Right hindlimb (tissue), 1 donor: ENCODE results near the gene ADGRL1.
"Not testable (repeated sequence)": the region's sequence is repeated elsewhere in the genome, so short reads cannot be mapped to it uniquely, and the experiment has no call there.

Source experiments
- DNase-seq: peaks from one replicate; pipeline ENCODE4 v3.0.0-alpha.2; 2018

Gene ADGRL1

DNA sequence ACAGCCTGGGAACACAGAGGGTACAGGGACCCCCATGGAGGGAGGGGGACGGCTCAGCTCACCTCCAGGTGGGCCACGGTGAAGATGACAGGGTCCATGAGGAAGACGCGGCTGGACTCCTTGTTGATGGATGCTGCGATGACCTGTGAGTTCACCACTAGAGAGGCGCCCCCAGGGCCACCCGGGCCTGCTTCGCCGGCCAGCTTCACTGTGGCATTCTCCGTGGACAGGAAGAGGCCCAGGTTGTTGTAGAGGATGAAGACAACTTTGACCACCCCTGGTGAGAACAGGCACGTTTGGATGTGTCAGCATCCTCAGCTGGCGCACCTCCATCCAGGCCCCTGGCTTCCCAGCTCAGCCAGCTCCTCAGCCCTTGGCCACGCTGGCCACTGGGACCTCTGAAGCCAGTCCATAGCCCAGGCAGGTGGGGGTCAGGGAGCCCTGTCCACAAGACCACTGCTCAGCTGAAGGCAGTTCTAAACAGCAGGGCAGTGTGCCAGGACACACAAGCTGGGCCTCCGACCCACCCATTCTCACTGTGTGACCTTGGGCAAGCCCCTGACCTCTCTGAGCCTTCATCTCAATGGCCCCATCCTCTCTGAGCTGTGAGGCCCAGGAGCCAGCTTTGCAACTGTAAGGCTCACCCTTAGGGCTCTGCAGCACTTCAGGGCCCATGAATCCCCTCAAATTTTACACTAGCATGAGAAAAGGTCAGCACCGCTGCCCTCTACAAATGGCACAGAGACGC is 47.5 kb downstream of the ADGRL1 start:
- DNase-seq: no peak

DNA sequence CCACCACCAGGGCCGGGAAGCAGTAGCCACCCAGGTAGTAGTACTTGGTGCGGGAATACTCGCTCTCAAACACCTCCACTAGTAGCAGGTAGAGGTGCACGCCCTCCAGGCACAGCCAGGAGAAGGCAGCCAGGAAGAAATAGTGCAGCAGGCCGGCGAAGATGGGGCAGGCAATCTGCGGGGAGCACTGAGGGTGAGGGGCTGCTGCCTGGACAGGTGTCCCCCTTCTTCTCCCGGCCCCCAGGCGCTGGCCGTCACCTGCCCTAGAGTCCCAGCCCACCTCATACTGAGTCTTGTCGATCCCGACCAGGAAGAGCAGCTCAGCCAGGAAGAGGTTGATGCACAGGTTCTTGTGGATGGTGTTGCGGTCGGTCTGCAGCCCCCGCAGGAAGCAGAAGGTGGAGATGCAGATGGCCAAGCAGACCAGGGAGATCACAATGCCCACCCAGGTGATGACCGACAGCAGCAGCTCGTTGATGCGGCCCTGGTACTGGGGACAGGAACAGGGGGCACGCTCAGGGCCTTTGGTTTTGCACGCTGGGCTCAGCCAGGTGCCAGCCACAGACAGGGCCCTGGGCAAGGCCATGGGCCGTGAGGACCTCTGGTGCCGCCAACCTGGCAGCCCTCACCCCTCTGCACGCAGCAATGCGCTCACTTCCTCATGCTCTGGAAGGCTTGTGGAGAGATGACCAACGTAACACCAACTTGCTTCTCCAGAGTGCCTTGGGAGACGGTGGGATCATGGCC is 48.8 kb downstream of the ADGRL1 start:
- no peak for DNase-seq

DNA sequence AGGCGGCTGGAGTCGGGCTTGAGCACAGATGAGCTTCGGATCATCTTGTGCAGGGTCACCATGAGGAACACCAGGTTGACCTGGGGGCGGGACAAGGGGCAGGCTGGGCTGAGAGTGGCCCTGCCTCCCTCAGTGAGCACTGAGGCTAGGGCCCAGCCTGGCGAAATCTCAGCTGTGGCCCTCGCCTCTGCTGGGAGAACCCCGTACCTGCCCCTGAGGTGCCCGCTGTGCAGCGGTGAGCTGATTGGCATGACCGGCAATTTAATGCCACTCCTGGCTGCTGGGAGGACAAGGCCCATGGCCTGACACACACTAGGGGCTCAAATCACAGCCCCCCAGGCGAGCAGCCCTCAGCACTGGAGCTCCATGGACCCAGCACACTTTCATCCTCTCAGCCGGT is 49.8 kb downstream of the ADGRL1 start:
- no peak for DNase-seq

DNA sequence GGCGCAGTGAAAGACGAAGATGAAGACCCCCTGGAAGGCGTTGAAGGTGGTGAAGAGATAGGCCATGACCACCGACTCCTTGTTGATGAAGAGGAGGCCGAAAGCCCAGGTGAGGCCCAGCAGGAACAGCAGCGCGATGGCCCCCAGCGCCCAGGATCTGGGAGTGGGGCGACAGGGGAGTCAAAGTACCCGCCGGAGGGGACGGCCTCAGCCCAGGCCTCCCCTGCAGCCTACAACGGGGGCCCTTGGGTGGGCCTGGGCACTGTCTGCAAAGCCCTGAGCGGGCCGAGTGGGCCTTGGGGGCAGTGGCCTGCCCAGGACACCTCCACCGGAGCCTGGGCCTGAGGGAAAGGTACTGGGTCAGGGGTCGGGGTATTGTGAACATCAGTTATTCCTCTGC is 50.6 kb downstream of the ADGRL1 start:
- DNase-seq: no peak

DNA sequence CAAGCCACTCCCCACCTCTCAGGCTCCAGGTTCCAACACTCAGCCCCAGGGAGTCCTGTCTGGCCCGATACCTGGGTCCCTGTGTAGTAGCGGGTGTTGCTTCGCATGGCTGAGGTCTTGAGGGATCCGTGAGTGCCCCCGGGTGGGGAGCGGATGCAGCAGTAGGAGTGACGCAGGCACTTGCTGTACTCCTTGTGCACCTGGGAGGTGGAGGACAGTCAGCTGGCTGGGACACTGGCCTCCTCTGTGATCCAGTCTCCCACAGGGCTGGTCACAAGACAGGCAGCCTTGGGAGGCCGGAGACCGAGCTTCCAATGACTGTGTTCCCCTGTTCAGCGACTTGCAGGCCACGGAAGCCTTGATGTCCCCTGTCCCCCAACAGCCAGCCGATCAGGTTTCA is 53.3 kb downstream of the ADGRL1 start:
- no peak for DNase-seq

DNA sequence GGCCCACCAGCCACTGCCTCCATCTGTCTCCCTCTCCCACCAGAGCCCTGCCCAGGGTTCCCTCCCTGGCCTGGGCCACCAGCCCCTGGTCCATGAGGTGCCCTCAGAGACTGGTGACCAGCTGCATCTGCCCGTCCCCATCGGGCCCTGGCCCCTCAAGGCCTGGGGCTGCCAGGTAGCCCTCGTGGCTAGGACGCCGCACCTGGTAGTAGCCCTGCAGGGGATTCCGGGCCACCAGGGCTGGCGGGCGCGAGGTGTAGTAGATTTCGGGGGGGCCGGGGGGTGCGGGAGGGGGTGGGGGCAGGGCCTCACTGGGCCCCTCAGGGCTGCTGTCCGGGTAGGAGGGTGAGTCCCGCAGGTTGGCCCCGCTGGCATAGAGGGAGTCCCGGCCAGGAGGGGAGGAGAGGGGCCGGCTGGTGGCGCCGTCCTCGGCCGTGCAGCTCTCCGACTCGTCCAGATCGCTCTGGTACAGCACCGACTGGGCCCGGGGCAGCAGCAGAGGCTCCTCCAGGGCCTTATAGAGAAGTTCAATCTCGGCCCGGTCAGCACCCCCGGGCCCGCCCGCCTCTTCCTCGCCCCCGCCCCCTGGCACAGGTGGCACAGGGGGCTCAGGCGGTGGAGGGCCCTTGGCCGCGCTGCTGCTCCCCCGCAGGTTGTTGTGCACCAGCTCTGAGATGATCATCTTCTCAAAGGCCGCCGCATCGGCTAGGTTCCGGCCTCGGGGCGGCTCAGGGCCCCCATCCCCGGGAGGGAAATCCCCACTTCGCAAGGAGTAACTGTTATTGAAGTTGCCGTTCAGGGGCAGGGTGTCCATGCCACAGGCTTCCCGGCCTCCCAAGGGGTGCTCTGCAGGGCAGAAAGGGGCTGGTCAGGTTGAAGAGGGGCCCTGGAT is 55.0 kb downstream of the ADGRL1 start:
- no peak for DNase-seq

DNA sequence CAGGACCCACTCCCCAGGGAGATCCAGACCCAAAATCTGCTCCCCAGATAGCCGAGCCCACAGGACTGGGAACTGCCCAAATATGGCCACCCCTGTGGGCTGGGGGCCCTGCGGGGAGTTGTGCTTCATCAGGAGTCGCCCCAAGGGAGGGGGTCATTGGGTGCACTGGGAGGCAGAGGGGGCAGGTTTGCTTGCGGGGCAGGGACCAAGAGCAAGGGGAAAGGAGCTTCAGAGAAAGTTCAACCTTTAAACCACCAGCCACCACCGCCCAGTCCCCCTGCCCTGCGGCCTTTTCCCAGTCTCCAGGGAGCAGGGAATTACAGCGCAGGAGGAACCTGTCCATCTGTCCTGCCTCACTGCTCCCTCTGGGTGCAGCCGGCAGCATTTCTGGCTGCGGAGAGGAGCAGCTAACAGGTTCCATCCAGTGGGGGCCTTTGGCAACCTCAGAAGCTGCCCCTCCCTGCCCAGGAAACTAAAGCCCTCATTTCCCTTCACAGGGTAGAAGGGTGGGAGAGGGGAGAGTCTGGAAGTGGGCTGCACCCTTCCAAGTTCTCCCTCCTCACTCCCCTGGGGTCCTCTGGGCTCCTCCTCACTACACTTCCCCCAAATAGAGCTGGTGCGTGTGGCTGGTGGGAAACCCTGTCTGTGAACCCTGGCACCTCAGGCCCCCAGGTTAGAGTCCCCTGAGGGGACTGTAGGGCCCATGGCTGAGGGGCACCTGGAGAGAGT is 55.8 kb downstream of the ADGRL1 start:
- no peak for DNase-seq

DNA sequence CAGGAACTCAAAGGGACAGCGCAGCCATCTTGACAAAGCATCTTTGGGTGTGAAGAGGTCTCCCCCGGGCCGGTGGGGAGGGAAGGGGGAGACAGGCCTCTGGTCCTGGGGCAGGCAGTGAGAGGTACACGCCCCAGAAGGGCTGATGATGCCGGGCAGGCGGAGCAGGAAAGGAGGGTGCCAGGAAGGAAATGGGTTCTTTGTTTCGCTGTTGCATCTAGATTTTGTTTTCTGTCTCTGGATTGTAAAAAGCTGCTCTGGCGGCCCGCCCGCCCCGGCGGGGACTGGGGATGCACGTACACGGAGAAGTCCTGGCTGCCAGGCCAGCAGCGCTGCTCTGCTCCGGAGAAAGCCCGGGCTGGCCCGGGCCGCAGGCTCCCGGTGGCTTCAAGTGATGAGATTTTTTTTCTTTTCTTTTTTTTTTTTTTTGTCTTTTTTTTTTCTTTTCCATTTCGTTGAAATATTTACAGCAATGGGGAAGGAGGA is 56.4 kb downstream of the ADGRL1 start:
- peak; percentile 87 for DNase-seq

DNA sequence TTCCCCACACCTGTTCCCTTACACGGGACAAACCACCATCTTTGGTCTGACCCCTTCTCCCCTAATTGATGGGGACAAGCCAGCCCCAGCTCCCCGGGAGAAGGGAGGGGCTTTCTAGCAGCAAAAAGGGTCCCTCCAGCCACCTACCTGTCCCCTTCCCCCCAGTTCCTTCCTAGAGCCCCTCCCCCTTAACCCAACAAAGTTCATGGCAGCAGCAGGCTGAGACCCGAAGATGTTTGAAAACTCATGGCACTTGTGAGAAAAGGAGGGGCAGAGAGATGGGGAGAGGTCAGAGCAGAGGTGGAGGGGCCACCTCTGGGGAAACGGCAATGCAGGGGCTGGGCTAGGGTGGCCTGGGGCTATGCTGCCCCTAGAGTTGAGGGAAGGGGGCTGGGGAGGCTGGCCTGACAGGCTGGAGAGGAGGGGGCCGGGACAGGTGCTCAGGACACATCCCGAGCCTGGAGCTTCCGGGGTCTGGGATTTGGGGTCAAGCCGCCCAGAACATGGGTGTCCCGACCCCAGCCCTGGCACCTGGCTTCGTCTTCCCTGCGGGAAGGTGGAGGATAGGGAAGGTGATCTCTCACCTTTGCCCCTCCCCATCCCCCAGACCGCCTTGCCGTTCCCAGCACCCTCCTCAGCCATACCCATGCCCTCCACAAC is 57.1 kb downstream of the ADGRL1 start:
- DNase-seq: no peak

DNA sequence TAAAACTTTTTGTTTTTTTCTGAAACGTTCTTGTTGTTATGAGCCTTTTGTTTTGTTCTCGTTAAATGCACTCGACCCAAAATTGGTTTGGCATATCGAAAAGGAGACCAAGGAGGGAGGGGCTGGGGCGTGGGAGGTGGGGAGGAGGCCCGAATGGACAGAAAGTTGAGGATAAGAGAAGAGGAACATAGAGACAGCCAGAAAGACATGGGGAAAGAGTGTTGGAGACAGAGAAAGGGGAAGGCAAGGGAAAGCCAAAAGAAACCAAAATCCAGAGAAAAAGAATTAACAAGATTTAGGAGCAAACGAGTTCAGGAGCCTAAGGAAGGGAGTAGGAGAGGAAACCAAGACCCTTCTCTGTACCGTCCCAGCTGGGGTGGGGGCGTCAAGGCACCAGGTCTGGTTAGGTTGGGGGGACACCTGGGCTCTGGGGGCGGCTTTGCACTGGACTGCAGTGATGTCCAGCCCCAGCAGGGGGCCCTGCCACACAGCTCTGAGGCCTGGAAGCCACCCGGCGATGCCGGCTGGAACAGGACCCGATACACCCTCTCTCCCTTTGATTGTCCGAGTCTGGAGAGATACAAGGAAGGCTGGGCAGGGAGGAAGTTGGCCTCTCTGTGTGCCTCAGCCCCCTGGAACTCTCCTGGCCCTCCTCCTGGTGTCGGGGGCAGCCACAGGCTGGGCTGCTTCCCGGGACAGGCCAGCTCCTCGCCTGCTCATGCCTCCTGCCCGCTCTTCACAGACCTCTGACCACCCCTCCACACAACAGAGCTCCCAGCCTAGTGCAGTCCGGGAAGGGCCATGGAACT is 58.0 kb downstream of the ADGRL1 start:
- DNase-seq: peak; percentile 85

DNA sequence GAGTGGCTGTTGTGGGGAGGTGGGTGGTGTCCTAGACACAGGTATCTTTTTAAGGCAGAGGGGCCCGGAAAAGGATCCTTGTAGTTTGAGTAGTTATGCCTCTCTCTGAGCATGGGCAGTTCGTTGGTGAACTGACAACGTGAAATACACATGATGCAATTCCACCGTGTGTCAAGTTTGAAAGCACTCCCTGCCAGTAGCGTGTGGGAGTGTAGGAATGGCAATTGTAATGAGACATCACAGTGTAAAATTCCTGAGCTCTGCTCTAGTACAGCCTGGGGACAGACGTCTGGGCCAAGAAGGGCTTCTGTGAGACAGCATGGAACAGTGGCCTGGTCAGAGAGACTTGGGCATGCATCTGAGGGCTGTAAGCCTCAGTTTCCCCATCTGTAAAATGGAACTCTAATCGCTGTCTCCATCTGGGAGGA is 59.2 kb downstream of the ADGRL1 start:
- DNase-seq: no peak

DNA sequence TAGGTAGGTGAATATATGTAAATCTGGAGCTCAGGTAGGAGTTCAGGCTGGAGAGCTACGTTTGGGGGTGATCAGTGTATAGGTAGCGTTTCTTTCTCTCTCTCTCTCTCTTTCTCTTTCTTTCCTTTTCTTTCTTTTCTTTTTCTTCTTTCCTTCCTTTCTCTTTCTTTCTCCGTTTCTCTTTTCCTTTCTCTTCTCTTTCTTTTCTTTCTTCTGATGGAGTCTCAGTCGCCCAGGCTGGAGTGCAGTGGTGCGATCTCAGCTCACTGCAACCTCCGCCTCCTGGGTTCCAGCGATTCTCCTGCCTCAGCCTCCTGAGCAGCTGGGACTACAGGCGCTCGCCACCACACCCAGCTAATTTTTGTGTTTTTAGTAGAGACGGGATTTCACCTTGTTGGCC is 59.8 kb downstream of the ADGRL1 start:
- DNase-seq: not testable (repeated sequence)

DNA sequence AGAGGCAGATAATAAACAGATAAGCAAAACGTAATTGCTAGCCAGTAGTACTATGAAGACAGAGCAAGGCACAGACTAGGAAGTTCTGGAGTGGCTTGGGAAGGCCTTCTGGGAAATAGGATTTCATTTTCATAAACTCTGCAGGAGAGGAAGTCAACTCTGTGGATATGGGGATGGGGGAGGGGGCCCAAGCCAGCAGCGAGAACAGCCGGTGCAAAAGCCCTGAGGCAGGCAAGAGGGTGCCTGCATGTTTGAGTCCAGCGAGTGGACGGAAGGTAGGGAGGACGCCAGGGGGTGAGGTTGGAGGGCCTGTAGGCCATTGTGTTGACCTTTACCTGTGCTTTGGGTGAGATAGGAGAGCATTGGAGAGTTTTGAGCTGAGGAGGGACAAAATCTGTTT is 60.6 kb downstream of the ADGRL1 start:
- DNase-seq: no peak

DNA sequence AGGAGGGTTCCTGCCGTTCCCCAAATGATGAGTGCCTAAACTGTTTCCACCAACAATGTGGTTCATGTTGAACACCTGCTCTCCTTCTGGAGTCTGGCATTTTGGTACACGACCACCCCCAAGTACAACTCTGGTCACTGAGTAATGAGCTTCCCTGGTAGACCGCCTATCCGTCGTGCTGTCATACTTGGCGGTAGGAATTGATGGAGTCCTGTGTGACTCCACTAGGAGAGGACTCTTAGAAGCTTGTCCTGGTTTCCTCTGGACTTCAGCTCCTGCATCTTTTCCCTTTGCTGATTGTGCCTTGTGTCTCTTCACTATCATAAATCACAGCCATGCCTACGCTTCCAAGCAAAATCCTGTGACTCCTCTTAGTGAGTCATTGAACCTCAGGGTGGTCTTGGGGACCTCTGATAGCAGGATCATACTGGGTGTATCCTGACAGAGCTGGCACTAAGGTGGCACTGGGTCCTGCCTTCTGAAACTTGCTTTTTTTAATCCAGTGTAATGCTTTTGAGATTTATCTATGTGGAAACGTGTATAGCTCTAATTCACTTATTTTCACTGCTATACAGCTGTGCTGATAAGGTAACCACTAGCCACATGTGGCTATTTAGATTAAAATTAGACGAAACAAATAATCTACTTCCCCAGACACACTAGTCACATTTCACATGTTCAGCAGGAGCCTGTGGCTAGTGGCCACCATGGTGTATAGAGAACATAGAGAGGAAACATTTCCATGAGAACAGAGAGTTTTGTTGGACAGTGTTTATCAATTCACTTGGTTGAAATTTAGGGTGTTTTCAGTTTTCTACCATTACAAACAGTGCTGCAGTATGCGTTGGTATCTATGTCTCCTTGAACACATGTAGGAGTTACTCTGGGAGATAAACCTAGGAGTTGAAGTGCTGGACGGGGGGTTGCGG is 63.4 kb downstream of the ADGRL1 start:
- DNase-seq: no peak

DNA sequence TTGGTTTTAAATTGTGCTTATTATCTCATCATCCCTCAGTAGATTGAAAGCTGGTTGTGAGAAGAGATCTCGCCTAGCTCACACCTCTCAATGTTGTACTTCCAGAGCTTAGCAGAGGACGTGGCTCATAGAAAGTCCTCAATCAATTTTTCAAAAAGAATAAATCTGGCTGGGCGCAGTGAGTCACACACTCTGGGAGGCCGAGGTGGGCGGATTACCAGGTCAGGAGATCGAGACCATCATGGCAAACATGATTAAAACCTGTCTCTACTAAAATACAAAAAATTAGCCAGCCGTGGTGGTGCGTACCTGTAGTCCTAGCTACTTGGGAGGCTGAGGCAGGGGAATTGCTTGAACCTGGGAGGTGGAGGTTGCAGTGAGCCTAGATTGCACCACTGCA is 64.9 kb downstream of the ADGRL1 start:
- DNase-seq: no peak

DNA sequence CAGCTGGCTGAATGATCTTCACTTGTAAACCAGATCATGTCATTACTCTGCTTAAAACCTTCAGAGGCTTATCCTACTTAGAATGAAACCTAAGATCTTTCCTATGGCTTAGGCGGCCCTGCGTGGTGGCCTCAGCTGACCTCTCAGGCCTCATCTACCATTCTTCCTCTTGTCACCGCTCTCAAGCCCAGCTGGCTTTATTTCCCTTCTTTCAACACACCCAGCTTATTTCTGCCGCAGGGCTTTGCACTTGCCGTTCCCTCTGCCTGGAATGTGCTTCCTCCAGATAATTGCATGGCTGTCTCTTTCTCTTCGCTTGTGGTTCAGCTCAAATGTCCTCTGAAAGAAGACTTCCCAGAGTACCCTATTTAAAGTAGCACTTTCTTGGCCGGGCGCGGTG is 66.0 kb downstream of the ADGRL1 start:
- DNase-seq: no peak

DNA sequence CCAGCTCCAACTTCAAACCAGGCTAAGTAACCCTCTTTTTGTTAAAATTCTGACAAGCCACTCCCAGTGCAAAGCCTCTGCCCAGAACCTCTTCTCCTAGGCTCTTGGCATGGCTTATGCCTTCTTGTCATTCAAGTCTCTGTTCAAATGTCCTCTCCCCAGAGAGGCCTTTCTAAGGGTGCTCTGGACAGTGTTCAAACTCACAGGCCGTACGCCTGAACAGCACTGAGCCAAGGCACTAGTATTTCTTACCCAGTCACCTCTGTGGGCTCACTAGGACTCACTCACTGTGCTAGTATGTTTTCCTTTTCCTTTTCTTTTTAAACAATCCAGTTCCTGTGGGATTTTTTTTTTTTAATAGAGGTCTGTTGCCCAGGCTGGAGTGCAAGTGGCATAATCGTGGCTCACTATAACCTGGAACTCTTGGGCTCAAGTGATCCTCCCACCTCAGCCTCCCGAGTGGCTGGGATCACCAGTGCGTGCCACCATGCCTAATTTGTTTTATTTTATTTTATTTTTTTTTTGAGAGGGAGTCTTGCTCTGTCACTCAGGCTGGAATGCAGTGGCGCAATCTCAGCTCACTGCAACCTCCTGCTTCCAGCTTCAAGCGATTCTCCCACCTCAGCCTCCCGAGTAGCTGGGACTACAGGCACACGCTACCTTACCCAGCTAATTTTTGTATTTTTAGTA is 67.2 kb downstream of the ADGRL1 start:
- no peak for DNase-seq

DNA sequence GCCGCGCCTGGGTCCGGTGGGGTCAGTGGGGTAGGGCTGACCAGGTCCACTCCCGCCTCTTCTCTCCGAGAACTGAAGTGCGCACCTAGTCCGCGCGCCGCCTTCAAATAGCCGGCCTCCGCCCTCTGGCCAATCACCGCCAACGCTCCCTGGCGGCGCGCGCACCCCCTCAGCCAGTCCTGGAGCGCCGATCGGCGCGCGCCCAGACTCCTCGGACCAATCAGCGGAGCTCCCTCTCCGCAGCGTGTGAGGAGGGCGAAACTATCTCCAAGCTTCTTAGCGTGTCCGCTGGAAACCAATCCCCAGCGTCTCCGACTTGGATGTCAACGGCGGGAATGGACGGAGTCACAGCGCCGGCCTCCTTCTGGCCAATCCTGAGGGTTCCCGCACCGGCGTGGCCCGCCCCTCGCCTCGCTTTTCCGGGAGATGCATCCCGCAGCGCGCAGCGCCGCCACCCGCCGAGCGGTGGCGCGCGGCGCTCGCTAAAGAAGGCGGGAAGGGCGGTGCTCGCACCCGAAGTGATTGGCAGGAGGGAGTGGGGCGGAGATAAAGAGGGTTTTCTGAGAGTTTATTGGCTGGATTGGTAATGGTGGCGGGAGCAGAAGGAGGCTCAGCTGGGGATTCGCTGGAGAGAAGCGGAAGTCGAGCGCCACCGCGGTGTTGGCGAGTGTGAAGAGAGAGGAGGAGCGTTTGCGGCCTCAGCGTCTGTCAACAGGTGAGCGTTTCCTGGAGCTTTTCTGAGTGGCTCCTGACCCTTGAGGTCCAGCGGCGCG is 69.3 kb downstream of the ADGRL1 start, which contains the start of gene ASF1B:
ASF1B (minus strand) TSS at position 81 of the 773 bp plus-strand sequence. CDS start 133 bp downstream, outside the sequence.
- DNase-seq: peak; percentile 100
